Measurements from ENCODE around the gene DIRAS3.
"Not testable (repeated sequence)": the region's sequence is repeated elsewhere in the genome, so short reads cannot be mapped to it uniquely, and the experiment has no call there.

The DIRAS3 gene

DNA sequence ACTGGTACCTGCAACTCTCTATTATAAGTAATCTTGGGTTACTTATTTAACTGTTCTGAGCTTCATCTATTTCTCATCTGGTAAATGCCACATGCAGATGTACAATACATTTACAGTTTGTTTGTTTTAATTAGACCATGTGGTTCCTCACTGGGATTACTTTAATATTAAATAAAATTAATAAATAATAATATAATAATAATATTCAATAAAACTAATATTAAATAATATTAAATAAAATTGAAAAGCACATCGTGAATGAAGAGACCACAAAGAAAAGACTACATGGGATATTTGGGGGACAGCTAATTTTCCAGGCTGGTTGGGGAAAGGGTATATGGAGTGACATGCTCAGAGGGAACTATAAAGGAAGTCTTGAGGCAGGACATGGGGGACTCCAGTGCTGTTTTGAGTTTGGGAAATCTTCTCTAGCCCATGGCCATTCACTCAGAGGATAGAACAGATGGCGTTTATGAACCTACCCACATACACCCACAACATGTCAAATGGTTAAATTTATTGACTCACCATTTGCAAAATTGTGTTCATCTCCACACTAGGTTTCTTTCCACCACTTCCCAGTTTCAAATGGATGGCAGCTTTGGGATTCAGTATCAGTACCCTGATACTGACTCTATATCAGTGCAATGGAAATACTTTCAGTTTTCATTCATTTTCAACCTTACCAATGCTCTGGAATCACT, 25.6 kb downstream of the DIRAS3 start:
- DNase-seq (ENCODE audit: low read depth in 1 of 2, low spot score in 1 of 2) = no peak

DNA sequence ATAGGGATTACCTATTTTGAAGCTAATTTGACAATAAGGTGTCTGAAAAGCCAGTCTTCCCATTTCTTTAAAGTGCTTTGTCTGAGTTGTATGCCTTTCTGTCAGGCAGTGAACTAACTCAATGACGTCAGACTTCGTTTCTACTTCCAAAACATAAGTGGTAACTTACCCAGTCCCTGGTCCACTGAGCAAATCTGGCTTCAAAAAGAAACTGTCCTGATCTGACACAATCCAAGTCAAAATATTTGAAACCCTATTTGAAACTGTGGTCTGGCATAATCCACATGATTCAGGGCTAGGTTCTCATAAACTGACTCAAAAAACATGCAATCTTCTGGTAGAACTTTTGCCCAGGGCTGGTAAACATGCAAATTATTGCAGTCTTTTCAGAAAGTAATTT, 34.0 kb downstream of the DIRAS3 start:
- DNase-seq (ENCODE audit: low read depth in 1 of 2, low spot score in 1 of 2) = no peak

DNA sequence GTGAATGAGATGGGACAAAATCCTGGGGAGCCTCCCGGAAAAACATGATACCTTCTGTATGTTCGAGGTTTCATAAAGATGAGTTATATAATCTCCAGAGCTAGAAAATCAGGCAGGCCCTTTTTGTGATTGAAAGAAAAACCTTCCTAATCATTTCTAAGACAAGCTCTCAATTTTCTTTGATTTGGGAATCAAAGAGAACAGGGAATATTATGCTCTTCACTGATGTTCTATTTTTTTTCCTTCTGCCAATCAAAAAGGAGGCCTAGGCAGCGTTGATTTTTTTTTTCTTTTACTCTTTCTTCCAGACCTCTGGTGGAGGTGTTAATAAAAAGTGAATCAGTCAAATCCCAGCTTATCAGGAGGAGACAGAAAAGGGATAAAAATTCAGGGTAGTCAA, 34.5 kb downstream of the DIRAS3 start:
- no peak for DNase-seq (ENCODE audit: low read depth in 1 of 2, low spot score in 1 of 2)

DNA sequence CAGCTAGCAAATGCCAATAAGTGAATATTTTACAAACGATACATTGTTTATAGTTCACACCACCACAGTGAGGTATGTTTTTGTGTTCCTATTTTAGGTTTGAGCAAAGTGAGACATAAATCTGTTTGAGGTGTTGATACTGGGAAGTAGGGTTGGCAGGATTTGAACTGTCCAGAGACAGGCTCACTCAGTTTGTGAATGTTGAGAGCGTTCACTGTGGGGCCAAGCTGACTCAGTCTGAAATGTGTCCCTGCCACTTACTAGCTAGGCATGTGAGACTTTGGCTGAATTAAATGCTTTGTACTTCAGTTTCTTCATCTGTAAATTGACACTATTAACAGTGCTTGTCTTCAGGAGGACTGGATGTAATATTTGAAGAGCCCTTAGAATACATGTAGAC, 35.1 kb downstream of the DIRAS3 start:
- no peak for DNase-seq (ENCODE audit: low read depth in 1 of 2, low spot score in 1 of 2)

DNA sequence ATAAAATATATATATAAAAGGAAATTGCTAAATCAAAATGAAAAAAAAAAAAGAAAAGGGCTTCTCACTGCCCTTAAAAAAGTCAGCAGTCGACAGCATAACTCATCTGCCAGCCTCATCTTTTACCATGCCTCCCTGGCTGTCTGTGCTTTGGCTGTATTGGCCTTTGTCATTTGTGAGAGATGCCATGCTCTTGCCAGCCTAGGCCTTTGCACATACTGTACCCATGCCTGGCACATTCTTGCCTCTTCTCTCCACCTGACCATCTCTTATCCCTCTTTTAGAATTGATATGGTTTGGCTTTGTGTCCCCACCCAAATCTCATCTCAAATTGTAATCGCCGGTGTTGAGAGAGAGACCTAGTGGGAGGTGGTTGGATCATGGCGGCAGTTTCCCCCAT, 37.1 kb downstream of the DIRAS3 start:
- no peak for DNase-seq (ENCODE audit: low read depth in 1 of 2, low spot score in 1 of 2)

DNA sequence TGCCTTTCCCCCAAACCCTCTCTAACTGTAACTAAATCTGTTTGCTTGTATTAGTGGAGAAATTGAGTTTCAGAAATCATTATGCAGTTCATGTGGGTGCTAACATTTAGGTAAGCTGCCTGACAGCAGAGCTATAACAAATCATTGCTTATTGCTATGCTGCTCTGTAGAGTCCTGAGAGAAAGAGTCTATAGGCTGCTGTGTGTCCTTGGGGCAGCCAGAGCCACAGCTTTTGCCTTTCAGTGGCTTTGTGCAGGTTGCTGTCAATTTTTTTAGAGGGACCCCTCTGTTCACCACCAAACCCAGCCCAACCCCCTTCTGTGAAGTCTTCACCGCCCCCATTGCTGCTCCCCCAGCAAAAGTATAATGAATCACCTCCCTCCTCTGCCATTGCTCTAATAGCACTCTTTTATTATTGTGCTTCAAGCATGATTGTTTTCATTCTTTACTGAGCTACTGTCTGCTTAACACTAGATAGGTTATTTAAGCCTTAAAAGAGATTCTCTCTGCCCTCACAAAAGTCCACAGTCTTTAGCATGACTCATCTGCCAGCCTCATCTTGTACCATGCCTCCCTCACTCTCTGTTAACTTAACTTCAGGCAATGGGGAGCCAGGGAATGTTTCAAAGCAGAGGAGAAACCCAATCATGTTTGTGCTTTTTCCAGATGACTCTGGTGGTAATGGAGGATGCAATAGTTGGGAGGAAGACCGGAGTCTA, 38.6 kb downstream of the DIRAS3 start:
- DNase-seq (ENCODE audit: low read depth in 1 of 2, low spot score in 1 of 2) = no peak

DNA sequence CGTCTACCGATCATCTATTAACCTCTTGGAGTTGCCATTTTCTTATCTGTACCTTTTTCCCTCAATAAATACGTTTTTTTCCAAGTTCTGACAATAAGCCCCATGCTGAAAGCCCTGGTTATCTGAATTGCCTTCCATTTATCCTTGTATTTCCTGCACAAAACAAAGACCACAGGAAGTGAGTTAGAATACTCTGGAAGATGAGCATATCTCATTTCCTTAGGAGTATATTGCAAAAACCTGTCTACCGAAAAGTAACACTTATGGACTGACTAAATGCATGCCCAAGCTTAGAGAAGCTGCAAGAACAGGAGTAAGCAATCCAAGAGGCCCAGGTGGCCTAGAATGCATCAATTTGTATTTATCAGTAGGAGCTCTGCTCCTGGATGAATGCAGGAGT, 39.9 kb downstream of the DIRAS3 start:
- DNase-seq (ENCODE audit: low read depth in 1 of 2, low spot score in 1 of 2) = no peak

DNA sequence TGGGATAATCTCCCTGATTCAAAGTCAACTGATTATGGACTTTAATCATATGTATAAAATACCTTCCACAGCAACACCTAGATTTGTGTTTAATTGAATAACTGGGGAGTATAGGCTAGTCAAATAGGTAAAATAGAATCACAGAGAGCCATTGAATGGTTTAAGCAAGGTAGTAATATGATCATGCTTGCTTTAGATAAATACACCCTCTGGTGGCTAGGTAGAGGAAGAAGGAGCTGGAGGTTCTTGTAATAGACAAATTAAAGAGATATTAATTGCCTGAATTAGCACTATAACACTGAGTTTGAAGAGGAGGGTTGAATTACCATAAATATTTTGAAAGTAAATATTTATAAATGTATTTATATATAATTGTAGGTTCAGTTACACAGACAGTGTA, 40.3 kb downstream of the DIRAS3 start:
- no peak for DNase-seq (ENCODE audit: low read depth in 1 of 2, low spot score in 1 of 2)

DNA sequence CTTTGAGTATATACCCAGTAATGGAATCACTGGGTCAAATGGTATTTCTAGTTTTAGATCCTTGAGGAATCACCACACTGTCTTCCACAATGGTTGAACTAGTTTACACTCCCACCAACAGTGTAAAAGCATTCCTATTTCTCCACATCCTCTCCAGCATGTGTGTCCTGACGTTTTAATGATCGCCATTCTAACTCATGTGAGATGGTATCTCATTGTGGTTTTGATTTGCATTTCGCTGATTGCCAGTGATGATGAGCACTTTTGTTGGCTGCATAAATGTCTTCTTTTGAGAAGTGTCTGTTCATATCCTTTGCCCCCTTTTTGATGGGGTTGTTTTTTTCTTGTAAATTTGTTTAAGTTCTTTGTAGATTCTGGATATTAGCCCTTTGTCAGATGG, 46.8 kb downstream of the DIRAS3 start:
- DNase-seq (ENCODE audit: low read depth in 1 of 2, low spot score in 1 of 2) = not testable (repeated sequence)

DNA sequence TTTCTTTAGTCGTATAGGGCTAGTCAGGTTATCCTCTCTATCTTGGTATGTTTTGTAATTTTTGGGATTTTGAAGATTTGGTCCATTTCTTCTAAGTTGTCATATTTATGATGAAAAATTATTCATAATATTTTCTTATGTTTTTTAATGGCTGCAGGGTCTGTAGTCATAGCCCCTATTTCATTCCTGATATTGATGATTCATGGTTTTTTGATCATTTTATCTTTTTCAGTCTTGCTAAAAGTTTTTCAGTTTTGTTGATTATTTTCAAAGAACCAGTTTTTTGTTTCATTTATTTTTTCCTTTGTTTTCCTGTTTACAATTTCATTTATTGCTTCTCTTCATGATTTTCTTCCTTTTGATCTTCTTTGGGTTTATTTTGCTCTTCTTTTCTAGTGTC, 50.2 kb downstream of the DIRAS3 start:
- no peak for DNase-seq (ENCODE audit: low read depth in 1 of 2, low spot score in 1 of 2)

DNA sequence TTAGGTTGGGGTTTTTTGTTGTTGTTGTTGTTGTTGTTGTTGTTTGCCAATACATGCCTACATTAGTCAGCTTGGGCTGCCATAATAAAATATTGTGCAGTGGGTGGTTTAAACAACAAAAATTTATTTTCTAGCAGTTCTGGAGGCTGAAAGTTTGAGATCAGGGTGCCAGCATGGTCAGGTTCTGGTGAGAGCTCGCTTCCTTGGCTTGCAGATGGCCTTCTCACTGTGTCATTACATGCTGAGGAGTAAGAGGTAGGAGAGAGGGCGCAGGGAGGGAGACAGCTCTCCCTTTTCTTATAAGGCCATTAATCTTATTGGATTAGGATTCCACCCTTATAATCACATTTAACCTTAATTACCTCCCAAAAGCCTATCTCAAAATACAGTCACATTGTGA, 52.7 kb downstream of the DIRAS3 start:
- DNase-seq (ENCODE audit: low read depth in 1 of 2, low spot score in 1 of 2) = no peak

All from stimulated activated CD4-positive, alpha-beta T cell treated with anti-CD3 and anti-CD28 coated beads, Interleukin-15, amount 100 ng/mL, for 1 hour (primary cell).